B cell (primary cell): ENCODE measurements around the gene KDM1B. TPM values are rescaled to one million over a fixed set of nuclear protein-coding genes. Genes with fewer than 3 reads are reported as not detected.

Experiments
- ATAC-seq: fragments of 200-7000 bp; cut with Tn5 transposase; one replicate; pipeline ENCODE4 v1.10.0; 2021; ENCODE audit warnings: low read depth, mild to moderate bottlenecking, moderate number of reproducible peaks, moderate library complexity
- CTCF ChIA-PET: fragments of 350-600 bp; sonication (Branson Sonifier 250); formaldehyde crosslinking; loops from one replicate; lab custom pipeline; 2021; ENCODE audit warnings: antibody characterized with exemption, inconsistent platforms; lab: Charles Lee
- POLR2A ChIA-PET: fragments of 350-600 bp; sonication (Branson Sonifier 250); formaldehyde crosslinking; loops from one replicate; lab custom pipeline; 2021; ENCODE audit warnings: antibody characterized with exemption; lab: Charles Lee
- DNase-seq: peaks from one replicate; pipeline ENCODE4 v3.0.0; 2013
- H2AFZ ChIP-seq: 2 replicates; pipeline ENCODE4 v1.6.1; 2012; ENCODE audit warnings: mild to moderate bottlenecking, low read depth, low read length; ENCODE audit not compliant: insufficient read depth, poor library complexity, severe bottlenecking
- H3K27ac ChIP-seq, 2 donors: 1 replicate in 1 of 2; 2 replicates in 1 of 2; pipeline ENCODE4 v1.5.1; 2012 to 2013; ENCODE audit warnings: low read length in 2 of 2, mild to moderate bottlenecking in 2 of 2, moderate library complexity in 1 of 2
- H3K27me3 ChIP-seq, 4 experiments: fragments of 200-600 bp in 1 of 4; sonication (generic) in 1 of 4; replicated peaks in 1 of 4; 1 replicate in 2 of 4; 2 replicates in 2 of 4; pipeline versions ENCODE4 v1.6.1 to v1.7.0; 2013 to 2016; ENCODE audit warnings: low read length in 3 of 4, mild to moderate bottlenecking in 2 of 4, mixed read lengths in 1 of 4, moderate library complexity in 1 of 4; ENCODE audit not compliant: insufficient read depth in 4 of 4, control insufficient read depth in 3 of 4; ENCODE audit errors: control extremely low read depth in 1 of 4
- H3K36me3 ChIP-seq, 2 experiments: replicated peaks in 1 of 2; 1 replicate in 1 of 2; 2 replicates in 1 of 2; pipeline versions ENCODE4 v1.6.1 to v1.7.1; 2013; ENCODE audit warnings: low read length in 1 of 2; ENCODE audit not compliant: insufficient read depth in 2 of 2, control insufficient read depth in 1 of 2; ENCODE audit errors: control extremely low read depth in 1 of 2, extremely low read depth in 1 of 2
- H3K4me1 ChIP-seq, 2 donors: fragments of 200-600 bp in 1 of 2; sonication (generic) in 1 of 2; 1 replicate in 1 of 2; 2 replicates in 1 of 2; pipeline versions ENCODE4 v1.5.1 to v1.6.1; 2013 to 2017; ENCODE audit warnings: low read length in 2 of 2; ENCODE audit not compliant: control insufficient read depth in 2 of 2, insufficient read depth in 2 of 2
- H3K4me2 ChIP-seq: replicated peaks from 2 replicates; pipeline ENCODE3; 2012; ENCODE audit warnings: mild to moderate bottlenecking, low read depth, low read length; ENCODE audit not compliant: poor library complexity, severe bottlenecking
- H3K4me3 ChIP-seq, 5 experiments: fragments of 200-600 bp in 1 of 5; sonication (generic) in 1 of 5; 1 replicate in 3 of 5; 2 replicates in 2 of 5; pipeline versions ENCODE4 v1.5.1 to v1.7.0; 2011 to 2016; ENCODE audit warnings: low read length in 4 of 5, mild to moderate bottlenecking in 4 of 5, low read depth in 2 of 5, control low read depth in 1 of 5, moderate library complexity in 1 of 5; ENCODE audit not compliant: insufficient read depth in 1 of 5; ENCODE audit errors: control extremely low read depth in 1 of 5, extremely low read depth in 1 of 5
- H3K79me2 ChIP-seq: fragments of 200-600 bp; sonication (generic); one replicate; pipeline ENCODE4 v1.6.0; 2016; ENCODE audit warnings: low read length; ENCODE audit not compliant: control insufficient read depth, insufficient read depth
- H3K9ac ChIP-seq: fragments of 200-600 bp; sonication (generic); 2 replicates; pipeline ENCODE4 v1.6.1; 2017; ENCODE audit warnings: mild to moderate bottlenecking, low read length, moderate library complexity
- H3K9me3 ChIP-seq, 3 donors: one replicate each; pipeline versions ENCODE4 v1.6.1 to v1.7.1; 2013; ENCODE audit warnings: low read length in 2 of 3; ENCODE audit not compliant: control insufficient read depth in 2 of 3, insufficient read depth in 1 of 3; ENCODE audit errors: control extremely low read depth in 1 of 3
- H4K20me1 ChIP-seq: 2 replicates; pipeline ENCODE4 v1.6.0; 2012; ENCODE audit warnings: mild to moderate bottlenecking, low read length; ENCODE audit not compliant: insufficient read depth, control insufficient read depth, poor library complexity, severe bottlenecking
- H3K27ac Mint-ChIP-seq: one replicate; pipeline ENCODE4 v1.8.0; 2021; ENCODE audit warnings: mixed read lengths
- H3K27me3 Mint-ChIP-seq: one replicate; pipeline ENCODE4 v1.8.0; 2021; ENCODE audit warnings: mixed read lengths
- H3K4me1 Mint-ChIP-seq: one replicate; pipeline ENCODE4 v1.8.0; 2021; ENCODE audit warnings: mixed read lengths
- H3K4me3 Mint-ChIP-seq: one replicate; pipeline ENCODE4 v1.8.0; 2021; ENCODE audit warnings: mixed read lengths
- H3K9me3 Mint-ChIP-seq: one replicate; pipeline ENCODE4 v1.8.0; 2022; ENCODE audit warnings: mixed read lengths; ENCODE audit not compliant: insufficient read depth
- CTCF ChIP-seq: fragments of 200-600 bp; IDR thresholded peaks from one replicate; pipeline ENCODE4 v1.8.0; 2022; ENCODE audit warnings: antibody characterized with exemption, mild to moderate bottlenecking
- EZH2 ChIP-seq: IDR thresholded peaks from 2 replicates; pipeline ENCODE4 v1.6.1; 2012; ENCODE audit warnings: borderline replicate concordance, low read depth, mild to moderate bottlenecking, moderate library complexity, low read length; ENCODE audit not compliant: insufficient read depth, poor library complexity, severe bottlenecking
- WGBS: methylation state at CpG from one replicate; pipeline ENCODE4 v1.1.5; 2013; ENCODE audit warnings: missing lambda C conversion rate; ENCODE audit not compliant: insufficient coverage; 5-methylcytosine and 5-hydroxymethylcytosine counted together
- intact Hi-C: fragments of 100-400 bp; cut with micrococcal nuclease; formaldehyde crosslinking; loops from one replicate; pipeline ENCODE4 v1.10.0; 2022
- polyA plus RNA-seq: library from polyadenylated mRNA; depleted of rRNA; stranded (reverse); fragments of >200 nt; gene quantifications from 2 replicates; pipeline ENCODE4 v1.2.3, GENCODE V29; 2012
- total RNA-seq, 2 donors: library from RNA; stranded (reverse); fragments of 120-200 nt in 1 of 2; gene quantifications; 1 replicate in 1 of 2; 2 replicates in 1 of 2; pipeline versions ENCODE4 v1.2.3 to v1.2.4, GENCODE V29; 2013 to 2022

Gene KDM1B
- total and polyA plus RNA-seq, 2 donors (not counting 1 experiment from before 2014, with no cell fraction given), result 10.9 to 16.0 TPM

DNA sequence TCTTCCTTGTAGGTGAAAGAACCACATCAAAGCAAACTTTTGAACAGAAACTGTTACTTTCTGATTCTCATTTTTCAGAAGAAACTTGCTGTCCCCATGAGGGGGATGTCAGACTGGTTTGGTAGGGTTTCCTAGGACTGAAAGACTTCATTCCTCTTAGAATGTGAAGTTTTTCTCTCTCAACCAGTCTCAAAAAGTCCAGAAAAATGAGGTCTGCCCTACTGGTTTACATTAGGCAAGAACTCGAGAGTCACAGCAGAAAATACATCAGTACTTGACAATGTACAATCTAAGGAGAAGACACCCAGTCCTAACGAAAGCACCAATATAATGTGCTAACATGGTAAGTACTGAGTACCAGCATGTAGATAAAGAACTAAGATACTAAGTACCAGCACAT, 20.1 kb upstream of the KDM1B start:
- Mint-ChIP-seq H3K27me3 (no peaks in the 10 kb centered on the region), H3K9me3 (no peaks in the 10 kb centered on the region), H3K4me3 (no peak overlapping the region), H3K4me1 (no peaks in the 10 kb centered on the region), H3K27ac (no peak overlapping the region)
- ATAC-seq (no peak), DNase-seq (no peak)
- no peak overlapping the region for H3K9ac ChIP-seq
- no peaks in the 10 kb centered on the region for H3K4me1 ChIP-seq
- no peaks in the 10 kb centered on the region for H3K9me3 ChIP-seq
- CTCF ChIA-PET, result interaction anchor here (1.9 kb wide), 1 partner anchor 14 kb away, joined by 5 read pairs; no protein-coding TSS in a partner anchor
- no peak for TF ChIP-seq EZH2
- no peak for TF ChIP-seq CTCF
- H3K4me3 ChIP-seq, result no peak overlapping the region
- no peak overlapping the region for H3K27ac ChIP-seq
- peaks cover 0 to 34% of the 10 kb centered on the region in 2 experiments for H3K36me3 ChIP-seq
- no CpG with 5 or more reads among the region's 2 CpGs for WGBS
- POLR2A ChIA-PET, result no interaction called here
- no peaks in the 10 kb centered on the region for H3K79me2 ChIP-seq
- no peaks in the 10 kb centered on the region for H4K20me1 ChIP-seq
- intact Hi-C loops, result no loop called here
- no peaks in the 10 kb centered on the region for H3K27me3 ChIP-seq
- no peak overlapping the region for H2AFZ ChIP-seq
- H3K4me2 ChIP-seq, result no peak overlapping the region

DNA sequence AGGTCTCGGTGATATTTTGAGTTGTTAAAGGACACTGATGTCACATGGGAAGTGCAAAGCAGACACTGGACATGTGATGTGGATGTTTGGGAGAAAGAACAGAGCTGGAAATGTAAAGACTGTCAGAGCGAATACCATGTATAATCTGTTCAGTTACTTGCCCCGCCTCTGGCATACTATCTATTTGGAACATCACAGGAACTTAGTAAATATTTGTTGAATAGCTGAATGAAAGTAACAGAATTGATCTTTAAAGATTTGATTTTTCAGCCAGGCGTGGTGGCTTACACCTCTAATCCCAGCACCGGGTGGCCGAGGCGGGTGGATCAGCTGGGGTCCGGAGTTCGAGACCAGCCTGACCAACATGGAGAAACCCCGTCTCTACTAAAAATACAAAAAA, 19.0 kb upstream of the KDM1B start:
- H3K27ac ChIP-seq, result no peak overlapping the region
- no peaks in the 10 kb centered on the region for H3K4me1 ChIP-seq
- H2AFZ ChIP-seq, result no peak overlapping the region
- H3K9me3 Mint-ChIP-seq, result no peaks in the 10 kb centered on the region
- intact Hi-C loops, result no loop called here
- no peaks in the 10 kb centered on the region for H3K27me3 Mint-ChIP-seq
- POLR2A ChIA-PET, result no interaction called here
- H4K20me1 ChIP-seq, result no peaks in the 10 kb centered on the region
- TF ChIP-seq EZH2, result no peak
- TF ChIP-seq CTCF, result no peak
- no peak overlapping the region for H3K27ac Mint-ChIP-seq
- no peaks in the 10 kb centered on the region for H3K27me3 ChIP-seq
- H3K79me2 ChIP-seq, result no peaks in the 10 kb centered on the region
- no peak overlapping the region for H3K9ac ChIP-seq
- WGBS, result 100% methylated on average over 4 of the region's 10 CpGs
- ATAC-seq (no peak), DNase-seq (no peak)
- H3K4me3 ChIP-seq, result no peak overlapping the region
- H3K4me2 ChIP-seq, result no peak overlapping the region
- CTCF ChIA-PET, result no interaction called here
- peaks cover 0 to 34% of the 10 kb centered on the region in 2 experiments for H3K36me3 ChIP-seq
- no peak overlapping the region for H3K4me3 Mint-ChIP-seq
- H3K9me3 ChIP-seq, result no peaks in the 10 kb centered on the region
- H3K4me1 Mint-ChIP-seq, result no peaks in the 10 kb centered on the region
